Activated T-cell treated with anti-CD3 and anti-CD28 coated beads, Interleukin-2, amount 50 U/mL, for 4 hours (primary cell): ENCODE results near the gene MFSD12. TPM values are rescaled to one million over a fixed set of nuclear protein-coding genes. Genes with fewer than 3 reads are reported as not detected.

Source experiments
- ATAC-seq, 2 donors: fragments of 200-7000 bp; cut with Tn5 transposase; one replicate each; pipeline ENCODE4 v1.10.0; 2021
- DNase-seq: peaks from one replicate; pipeline ENCODE4 v3.0.0-alpha.2; 2020
- H3K27me3 Mint-ChIP-seq: one replicate; pipeline ENCODE4 v1.8.0; 2021; ENCODE audit warnings: low read depth, mixed read lengths
- H3K36me3 Mint-ChIP-seq: one replicate; pipeline ENCODE4 v1.8.0; 2022; ENCODE audit warnings: mixed read lengths; ENCODE audit not compliant: insufficient read depth
- H3K4me1 Mint-ChIP-seq: one replicate; pipeline ENCODE4 v1.8.0; 2021; ENCODE audit warnings: low read depth, mixed read lengths
- H3K4me3 Mint-ChIP-seq: one replicate; pipeline ENCODE4 v1.8.0; 2021; ENCODE audit warnings: mild to moderate bottlenecking, moderate library complexity, mixed read lengths
- H3K9me3 Mint-ChIP-seq: one replicate; pipeline ENCODE4 v1.8.0; 2021; ENCODE audit warnings: mixed read lengths
- total RNA-seq, 3 donors: library from RNA; stranded (reverse); gene quantifications; one replicate each; pipeline ENCODE4 v1.2.1, GENCODE V29; 2021

MFSD12 gene
- total RNA-seq, 3 donors from 2014 or later: 94.6 to 148 (median 128) TPM

DNA sequence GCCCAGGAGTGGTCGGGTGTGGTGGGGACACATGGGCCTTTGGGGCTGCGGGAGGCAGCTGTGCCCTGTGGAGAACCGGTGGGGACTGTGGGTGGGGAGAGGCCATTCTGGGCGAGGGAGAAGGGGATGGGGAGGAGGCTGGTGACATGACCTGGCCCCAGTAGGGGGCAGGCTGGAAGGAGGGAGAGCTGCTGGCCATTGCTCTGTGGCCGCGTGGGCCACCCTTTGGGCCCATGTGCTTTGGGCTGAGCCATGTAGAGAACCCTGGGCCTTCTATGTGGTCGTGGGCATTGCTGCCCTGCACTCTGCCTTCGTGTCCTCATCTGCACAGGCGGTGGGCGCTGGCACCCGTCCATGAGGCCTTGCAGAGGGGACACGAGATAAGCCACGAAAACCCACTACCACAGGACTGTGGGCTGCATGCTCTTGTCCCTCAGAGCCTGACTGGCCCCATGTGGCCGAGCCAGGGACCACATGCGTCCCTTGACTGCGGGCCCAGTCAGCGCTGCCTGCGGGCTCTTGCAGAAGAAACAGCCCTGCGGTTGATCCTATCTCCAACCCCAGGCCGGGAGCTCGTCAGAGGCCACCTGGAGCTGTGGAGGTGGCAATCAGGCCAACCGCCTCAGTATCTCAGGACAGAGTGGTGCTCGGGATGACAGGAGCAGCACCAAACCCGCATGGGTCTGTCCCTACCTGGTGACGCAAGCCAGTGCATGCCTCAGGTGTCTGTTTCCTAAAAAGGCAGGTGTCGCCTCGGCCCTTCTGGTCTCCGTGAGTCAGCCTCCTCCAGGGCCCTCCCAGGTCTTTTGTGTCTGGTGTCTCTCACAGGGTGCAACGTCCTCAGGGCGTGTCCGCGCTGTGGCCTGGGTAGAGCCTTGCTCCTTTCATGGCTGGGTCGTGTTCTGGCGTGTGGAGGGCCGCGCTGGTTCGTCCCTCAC is 37.0 kb downstream of the MFSD12 start:
- no peaks in the 10 kb centered on the region for H3K27me3 Mint-ChIP-seq
- ATAC-seq (no peak), DNase-seq (no peak)
- H3K4me3 Mint-ChIP-seq: no peak overlapping the region
- H3K4me1 Mint-ChIP-seq: peaks cover 28% of the 10 kb centered on the region
- no peaks in the 10 kb centered on the region for H3K9me3 Mint-ChIP-seq
- H3K36me3 Mint-ChIP-seq: peaks cover 9% of the 10 kb centered on the region

DNA sequence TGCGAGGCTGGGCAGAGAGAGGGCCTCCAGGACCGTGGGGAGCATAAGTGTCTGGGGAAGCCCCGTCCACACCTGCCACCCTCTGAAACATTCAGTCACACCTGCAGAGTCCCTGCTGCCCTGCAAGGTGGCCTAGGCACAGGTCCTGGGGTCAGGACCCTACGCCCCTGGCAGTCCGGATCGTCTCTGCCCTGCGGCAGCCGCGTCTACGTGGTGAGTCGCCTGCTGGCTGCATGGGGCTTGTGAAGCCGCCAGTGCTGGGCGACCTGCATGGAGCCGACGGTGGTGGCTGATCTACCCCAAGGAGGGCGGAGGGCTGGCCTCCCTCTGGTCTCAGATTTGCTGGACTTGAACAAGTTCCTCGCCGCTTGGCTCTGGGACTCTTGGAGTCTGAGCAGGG is 38.3 kb downstream of the MFSD12 start:
- no peak for ATAC-seq
- H3K4me1 Mint-ChIP-seq: peaks cover 36% of the 10 kb centered on the region
- no peaks in the 10 kb centered on the region for H3K27me3 Mint-ChIP-seq
- no peak for DNase-seq
- no peaks in the 10 kb centered on the region for H3K9me3 Mint-ChIP-seq
- H3K36me3 Mint-ChIP-seq: peaks cover 7% of the 10 kb centered on the region
- no peak overlapping the region for H3K4me3 Mint-ChIP-seq

DNA sequence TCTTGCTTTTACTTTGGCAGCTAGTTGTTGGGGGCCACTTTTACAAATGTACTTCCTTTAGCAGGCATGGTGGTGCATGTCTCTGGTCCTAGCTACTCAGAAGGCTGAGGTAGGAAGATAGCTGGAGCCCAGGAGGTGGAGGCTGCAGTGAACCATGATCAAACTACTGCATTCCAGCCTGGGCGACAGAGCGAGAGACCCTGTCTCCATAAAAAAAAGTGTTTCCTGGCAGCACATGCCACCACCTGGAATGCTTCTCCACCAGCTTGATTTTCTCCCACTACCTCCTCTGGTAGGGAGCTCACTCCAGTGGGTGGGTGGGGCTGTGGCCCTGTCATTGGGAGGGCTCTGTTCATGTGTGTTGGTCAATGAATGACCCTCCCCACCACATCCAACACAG is 38.7 kb downstream of the MFSD12 start:
- Mint-ChIP-seq H3K9me3 (no peaks in the 10 kb centered on the region), H3K4me1 (peaks cover 38% of the 10 kb centered on the region), H3K27me3 (no peaks in the 10 kb centered on the region), H3K4me3 (no peak overlapping the region), H3K36me3 (peaks cover 7% of the 10 kb centered on the region)
- DNase-seq (no peak), ATAC-seq (no peak)

DNA sequence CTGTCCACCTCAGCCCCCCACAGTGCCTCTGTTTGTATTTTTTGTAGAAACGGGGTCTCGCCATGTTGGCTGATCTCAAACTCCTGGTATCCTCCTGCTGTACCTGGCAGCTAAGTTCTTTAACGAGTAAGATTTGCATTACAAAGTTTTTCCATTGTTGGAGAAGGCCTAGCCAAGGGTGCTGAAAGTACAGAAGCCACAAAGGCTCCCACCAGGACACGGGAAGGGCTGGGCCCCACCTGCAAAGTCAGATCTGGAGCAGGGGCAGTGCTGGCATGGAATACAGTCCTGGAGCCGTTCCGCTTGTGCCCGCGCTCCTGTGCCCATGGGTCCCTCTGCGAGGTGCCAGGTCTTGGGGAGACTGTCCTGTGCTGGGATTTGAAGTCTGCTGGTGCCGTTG is 39.1 kb downstream of the MFSD12 start:
- H3K36me3 Mint-ChIP-seq: peaks cover 7% of the 10 kb centered on the region
- no peaks in the 10 kb centered on the region for H3K27me3 Mint-ChIP-seq
- H3K4me1 Mint-ChIP-seq: peaks cover 40% of the 10 kb centered on the region
- DNase-seq: no peak
- H3K9me3 Mint-ChIP-seq: no peaks in the 10 kb centered on the region
- no peak overlapping the region for H3K4me3 Mint-ChIP-seq
- ATAC-seq: no peak

DNA sequence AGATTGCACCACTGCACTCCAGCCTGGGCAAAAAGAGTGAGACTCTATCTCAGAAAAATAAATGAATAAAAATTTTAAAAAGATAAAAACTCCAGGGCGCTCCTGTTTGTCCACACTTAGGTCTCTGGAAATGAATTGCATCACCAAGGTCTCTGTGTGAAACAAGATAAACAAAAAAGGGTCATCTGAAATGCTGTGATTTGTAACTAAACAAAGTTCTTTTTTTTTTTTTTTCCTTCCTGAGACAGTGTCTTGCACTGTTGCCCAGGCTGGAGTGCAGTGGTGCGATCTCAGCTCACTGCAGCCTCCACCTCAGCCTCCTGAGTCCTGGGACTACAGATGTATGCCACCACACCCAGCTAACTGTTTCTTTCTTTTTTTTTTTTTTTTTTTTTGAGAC is 39.7 kb downstream of the MFSD12 start:
- no peak for ATAC-seq
- Mint-ChIP-seq H3K27me3 (no peaks in the 10 kb centered on the region), H3K4me3 (no peak overlapping the region), H3K36me3 (peaks cover 7% of the 10 kb centered on the region), H3K9me3 (no peaks in the 10 kb centered on the region), H3K4me1 (peaks cover 40% of the 10 kb centered on the region)
- no peak for DNase-seq

DNA sequence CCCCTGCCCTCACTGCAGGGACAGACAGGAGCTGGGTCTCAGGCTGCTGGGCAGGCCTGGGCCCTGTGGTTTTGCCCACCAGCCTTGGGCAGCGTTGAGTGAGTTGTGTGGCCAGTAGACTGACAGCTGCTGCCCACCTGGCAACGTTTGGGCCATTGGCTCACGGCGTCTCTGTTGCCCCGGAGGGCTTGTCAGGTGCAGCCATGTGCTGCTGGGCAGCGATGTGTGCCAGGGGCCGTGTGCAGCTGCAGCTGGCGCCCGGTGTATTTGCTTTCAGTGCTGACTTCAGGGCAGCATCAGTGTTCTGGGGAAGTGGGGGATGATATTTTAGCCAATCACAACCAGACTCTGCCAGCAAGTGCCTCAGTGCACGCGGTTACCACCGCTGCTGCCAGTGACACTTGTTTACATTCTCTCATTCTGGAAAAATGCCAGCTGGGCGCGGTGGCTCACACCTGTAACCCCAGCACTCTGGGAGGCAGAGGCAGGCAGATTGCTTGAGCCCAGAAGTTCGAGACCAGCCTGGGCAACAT is 40.6 kb downstream of the MFSD12 start:
- DNase-seq (no peak), ATAC-seq (peak; percentile 48 to 59)
- Mint-ChIP-seq H3K36me3 (peaks cover 4% of the 10 kb centered on the region), H3K4me1 (peaks cover 42% of the 10 kb centered on the region), H3K9me3 (no peaks in the 10 kb centered on the region), H3K27me3 (no peaks in the 10 kb centered on the region), H3K4me3 (no peak overlapping the region)

DNA sequence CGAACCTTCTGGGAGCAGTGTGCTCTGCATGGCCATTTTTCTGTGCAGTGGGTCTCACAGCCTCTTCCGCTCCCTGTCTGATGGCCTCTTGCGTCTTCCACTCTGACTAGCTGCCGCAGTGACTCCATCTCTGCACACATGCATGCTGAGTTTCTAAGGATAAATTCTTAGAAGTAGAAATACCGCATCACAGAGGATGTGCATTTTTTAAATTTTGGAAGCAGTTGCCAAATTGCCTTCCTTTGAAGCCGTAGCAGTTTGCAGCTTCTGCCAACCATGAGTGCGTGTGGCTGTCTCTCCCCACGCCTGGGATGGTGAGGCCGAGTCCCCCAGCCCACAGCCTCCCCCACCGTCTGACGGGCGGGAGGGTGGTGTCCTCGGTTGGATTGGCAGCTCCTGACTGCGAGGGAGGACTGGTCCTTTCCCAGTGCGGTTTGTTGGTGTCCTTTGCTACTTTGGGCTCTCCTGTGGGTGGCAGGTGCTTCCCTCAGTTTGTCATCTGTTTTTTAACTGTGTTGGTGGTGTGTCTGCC is 41.4 kb downstream of the MFSD12 start:
- ATAC-seq: no peak
- H3K4me1 Mint-ChIP-seq: peaks cover 44% of the 10 kb centered on the region

DNA sequence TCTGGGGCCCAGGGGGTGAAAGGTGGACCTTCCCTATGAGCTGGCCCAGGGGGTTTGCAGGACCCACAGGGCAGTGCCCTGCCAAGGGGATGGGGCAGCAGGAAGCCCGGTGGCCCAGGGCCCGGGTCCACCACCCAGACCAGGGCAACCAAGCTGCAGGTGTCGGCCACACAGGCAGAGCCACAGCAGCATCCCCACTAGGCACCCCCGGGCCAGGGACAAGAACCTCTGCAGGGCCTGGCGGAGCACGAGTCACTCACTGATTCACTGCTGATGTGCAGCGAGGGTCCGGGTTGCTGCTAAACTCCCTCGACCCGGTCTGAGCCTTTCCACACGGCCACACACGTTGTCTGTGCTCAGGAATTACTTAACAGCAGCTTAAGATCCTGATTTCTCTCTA is 42.5 kb downstream of the MFSD12 start:
- ATAC-seq (no peak), DNase-seq (no peak)
- H3K36me3 Mint-ChIP-seq: no peaks in the 10 kb centered on the region
- H3K27me3 Mint-ChIP-seq: no peaks in the 10 kb centered on the region
- peaks cover 46% of the 10 kb centered on the region for H3K4me1 Mint-ChIP-seq
- H3K4me3 Mint-ChIP-seq: no peak overlapping the region
- H3K9me3 Mint-ChIP-seq: no peaks in the 10 kb centered on the region

More for the DNA sequence above, 41.4 kb downstream of the MFSD12 start:
- H3K27me3 Mint-ChIP-seq: no peaks in the 10 kb centered on the region
- H3K9me3 Mint-ChIP-seq: no peaks in the 10 kb centered on the region
- DNase-seq: no peak
- peaks cover 2% of the 10 kb centered on the region for H3K36me3 Mint-ChIP-seq
- no peak overlapping the region for H3K4me3 Mint-ChIP-seq

DNA sequence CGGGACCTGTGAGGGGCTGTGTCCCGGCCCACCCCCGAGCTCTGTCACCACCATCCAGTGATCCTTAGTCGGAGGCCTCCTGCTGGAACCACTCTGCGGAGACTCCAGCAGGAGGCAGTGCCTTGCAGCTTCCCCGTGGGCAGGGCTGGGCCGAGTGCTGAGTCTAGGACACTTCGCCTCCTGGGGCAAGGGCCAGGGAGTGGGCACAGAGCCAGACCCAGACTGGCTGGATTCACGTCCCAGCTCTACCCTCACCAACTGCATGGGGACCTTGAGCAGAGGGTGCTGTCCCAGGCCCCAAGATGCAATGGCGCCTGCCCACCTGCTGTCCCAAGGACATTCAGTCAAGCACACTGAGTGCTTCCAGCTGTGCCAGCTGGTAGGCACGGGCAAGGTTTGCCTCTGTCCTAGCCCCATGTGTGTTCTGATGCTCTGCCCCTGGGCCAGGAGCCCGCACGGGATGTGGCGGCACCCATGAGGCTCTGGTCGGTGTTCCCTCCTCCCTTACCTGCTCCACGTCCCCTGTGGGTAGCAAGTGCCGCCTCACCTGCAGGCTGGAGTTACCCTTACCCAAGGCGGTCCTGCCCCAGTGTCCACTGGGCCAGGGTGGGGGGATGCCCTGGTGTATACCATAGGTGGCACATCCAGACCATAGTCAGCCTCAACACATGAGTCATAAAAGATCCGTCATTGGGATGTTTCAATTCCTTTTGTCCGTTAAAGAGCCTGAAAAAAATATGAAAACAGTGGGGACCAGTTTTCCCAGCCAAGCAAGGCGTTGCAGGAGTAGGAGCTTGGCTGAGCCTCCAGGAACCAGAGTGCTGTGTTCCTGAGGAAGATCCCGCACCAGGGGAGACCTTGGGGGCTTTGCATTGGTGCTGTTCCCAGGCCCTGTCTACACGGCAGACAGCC is 43.9 kb downstream of the MFSD12 start:
- Mint-ChIP-seq H3K4me3 (no peak overlapping the region), H3K27me3 (no peaks in the 10 kb centered on the region), H3K9me3 (no peaks in the 10 kb centered on the region), H3K36me3 (peaks cover 11% of the 10 kb centered on the region), H3K4me1 (peaks cover 57% of the 10 kb centered on the region)
- ATAC-seq (no peak), DNase-seq (no peak)

DNA sequence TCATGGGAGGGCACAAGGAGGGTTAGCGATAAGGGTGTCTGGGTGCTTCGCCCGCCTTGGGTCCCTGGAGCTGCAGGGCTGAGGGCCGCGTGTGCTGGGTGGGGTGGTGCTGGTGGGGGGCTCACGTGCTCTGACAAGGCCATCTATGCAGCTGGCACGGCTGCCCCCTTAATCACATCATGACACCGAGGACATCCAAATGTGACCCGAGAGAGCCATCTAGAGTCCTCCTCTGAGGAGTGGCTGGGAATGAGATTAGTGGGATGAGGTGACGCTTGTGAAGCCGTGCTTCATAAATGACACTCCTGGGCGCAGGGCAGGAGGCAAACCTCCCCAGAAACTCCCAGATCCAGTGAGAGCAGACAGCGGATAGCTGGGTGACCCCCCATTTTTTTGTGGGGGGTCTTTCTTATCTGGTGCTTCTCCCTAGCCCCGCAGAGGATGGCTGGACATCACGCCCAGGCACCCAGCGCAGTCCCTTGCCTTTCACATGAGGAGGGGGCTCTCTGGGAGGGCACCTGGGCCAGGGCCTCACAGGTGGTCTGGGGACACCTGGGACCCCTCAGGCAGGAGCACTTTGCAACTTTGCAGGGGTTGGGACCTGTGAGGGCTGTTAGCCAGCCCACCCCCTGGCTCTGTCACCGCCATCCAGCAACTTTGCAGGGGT is 44.7 kb downstream of the MFSD12 start:
- DNase-seq (no peak), ATAC-seq (no peak)
- H3K4me1 Mint-ChIP-seq: peaks cover 60% of the 10 kb centered on the region
- H3K4me3 Mint-ChIP-seq: no peak overlapping the region
- H3K36me3 Mint-ChIP-seq: peaks cover 11% of the 10 kb centered on the region
- H3K9me3 Mint-ChIP-seq: no peaks in the 10 kb centered on the region
- no peaks in the 10 kb centered on the region for H3K27me3 Mint-ChIP-seq

DNA sequence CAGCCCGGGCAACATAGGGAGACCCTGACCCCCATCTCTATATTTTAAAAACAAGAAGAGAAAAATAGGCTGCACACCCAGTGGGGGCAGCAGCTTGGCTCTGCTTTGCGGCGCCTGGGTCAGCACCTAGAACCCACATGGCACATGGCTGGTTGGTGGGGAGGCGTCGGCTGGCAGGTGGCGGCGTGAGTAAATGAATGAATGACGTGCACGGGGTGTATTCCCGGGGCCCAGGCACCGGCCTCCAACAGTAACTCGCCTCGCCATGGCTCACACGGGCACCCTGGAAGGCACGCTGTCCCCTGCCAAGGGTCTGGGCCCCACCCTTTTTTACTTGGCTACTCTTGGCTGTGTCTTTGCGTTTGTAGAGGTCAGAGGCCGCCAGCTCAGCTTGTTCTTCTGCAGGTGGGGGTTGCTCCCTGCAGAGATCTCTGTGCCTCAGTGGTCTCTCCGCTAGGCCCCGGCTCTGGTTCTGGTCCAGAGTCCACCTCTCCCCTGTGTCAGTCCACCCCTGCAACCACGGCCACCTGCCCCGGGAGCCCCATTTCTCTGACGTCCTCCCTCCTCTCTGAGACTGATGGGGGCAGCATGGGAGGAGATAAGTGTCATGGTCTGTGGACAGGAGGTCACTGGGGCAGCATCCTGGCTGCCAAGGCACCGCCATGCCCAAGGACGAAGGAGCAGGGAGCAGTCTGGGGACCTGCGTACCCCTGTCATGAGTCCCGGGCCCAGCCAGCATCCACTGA is 45.7 kb downstream of the MFSD12 start:
- Mint-ChIP-seq H3K36me3 (peaks cover 11% of the 10 kb centered on the region), H3K4me1 (peaks cover 64% of the 10 kb centered on the region), H3K9me3 (no peaks in the 10 kb centered on the region)

DNA sequence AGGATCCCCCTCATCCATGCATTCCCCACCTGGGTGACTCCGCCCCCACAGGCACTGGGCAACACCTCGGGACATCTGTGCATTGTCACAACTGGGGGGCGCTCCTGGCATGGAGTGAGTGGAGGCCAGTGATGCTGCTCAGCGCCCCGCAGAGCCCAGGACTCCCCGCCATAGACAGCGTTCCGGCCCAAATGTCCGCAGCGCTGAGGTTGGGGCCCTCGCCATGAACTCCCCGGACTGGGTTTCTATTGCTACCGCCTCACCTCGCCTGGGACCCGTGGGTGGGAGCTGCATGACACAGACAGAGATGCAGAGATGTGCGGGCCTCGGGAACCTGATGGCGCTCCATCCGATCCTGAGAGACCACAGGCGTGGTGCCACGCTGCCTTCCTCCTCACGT is 46.7 kb downstream of the MFSD12 start:
- H3K36me3 Mint-ChIP-seq: peaks cover 11% of the 10 kb centered on the region
- peaks cover 57% of the 10 kb centered on the region for H3K4me1 Mint-ChIP-seq

More for the DNA sequence above, 45.7 kb downstream of the MFSD12 start:
- H3K27me3 Mint-ChIP-seq: no peaks in the 10 kb centered on the region
- no peak for ATAC-seq
- no peak overlapping the region for H3K4me3 Mint-ChIP-seq
- no peak for DNase-seq

DNA sequence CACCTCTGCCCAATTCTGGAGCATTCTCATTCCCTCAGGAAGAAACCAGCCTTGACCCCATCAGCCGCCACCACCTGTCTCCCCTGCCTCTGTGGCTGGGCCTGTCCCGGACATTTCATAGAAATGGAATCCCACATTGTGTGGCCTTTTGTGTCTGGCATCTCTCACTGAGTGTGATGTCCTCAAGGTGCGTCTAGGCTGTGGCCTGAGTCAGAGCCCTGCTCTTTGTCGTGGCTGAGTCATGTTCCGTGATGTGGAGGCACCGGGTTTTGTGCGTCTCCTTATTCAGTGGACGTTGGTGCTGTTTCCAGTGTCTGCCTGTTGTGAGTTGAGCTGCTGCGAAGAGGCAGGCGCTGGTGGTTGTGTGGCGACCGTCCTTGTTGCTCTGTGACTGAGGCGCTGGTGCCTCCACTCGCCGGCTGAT is 47.8 kb downstream of the MFSD12 start:
- DNase-seq (no peak), ATAC-seq (no peak)
- no peaks in the 10 kb centered on the region for H3K27me3 Mint-ChIP-seq
- H3K36me3 Mint-ChIP-seq: peaks cover 11% of the 10 kb centered on the region
- no peaks in the 10 kb centered on the region for H3K9me3 Mint-ChIP-seq
- H3K4me1 Mint-ChIP-seq: peaks cover 57% of the 10 kb centered on the region
- H3K4me3 Mint-ChIP-seq: peak overlapping the region; percentile 61

More for the DNA sequence above, 46.7 kb downstream of the MFSD12 start:
- no peak for ATAC-seq
- Mint-ChIP-seq H3K4me3 (no peak overlapping the region), H3K9me3 (no peaks in the 10 kb centered on the region), H3K27me3 (no peaks in the 10 kb centered on the region)
- DNase-seq: no peak
